ENCODE data around the gene NTMT1.

The NTMT1 gene

DNA sequence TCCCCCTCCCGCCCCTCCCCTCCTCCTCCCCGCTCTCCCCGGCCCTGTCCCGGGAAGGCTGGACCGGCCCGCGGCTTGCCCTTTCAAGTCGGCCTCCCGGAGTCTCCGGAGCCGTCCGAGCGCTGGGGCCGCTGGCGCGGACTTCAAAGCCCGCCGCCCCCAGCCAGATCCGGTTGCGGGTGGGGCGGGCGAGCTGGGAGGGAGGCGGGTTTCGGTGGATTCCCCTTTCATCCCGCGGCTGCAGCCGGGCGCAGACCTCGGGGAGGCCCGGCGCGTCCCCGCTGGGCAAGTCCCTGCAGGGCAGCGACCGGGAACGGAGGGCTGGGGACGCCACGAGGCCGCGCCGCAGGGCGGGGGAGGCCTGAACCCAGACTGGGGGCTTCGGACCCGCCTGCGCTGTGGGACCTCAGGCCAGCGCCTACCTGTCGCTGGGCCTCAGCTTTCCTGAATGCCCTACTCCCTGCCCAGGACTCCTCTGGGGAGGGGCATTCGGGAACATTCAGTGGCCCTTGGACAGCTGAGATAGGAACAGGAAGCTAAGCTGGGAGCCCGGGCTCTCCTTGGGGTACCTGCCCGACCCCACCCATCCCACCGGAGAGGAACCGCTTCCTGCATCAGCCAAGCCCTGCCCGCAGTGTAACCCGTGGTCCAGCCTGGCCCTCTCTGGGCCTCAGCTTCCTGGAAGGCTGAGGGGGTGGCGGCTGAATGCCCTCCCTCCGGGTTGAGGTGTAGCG is 28.4 kb upstream of the NTMT1 start:
- DNase-seq = no peak

DNA sequence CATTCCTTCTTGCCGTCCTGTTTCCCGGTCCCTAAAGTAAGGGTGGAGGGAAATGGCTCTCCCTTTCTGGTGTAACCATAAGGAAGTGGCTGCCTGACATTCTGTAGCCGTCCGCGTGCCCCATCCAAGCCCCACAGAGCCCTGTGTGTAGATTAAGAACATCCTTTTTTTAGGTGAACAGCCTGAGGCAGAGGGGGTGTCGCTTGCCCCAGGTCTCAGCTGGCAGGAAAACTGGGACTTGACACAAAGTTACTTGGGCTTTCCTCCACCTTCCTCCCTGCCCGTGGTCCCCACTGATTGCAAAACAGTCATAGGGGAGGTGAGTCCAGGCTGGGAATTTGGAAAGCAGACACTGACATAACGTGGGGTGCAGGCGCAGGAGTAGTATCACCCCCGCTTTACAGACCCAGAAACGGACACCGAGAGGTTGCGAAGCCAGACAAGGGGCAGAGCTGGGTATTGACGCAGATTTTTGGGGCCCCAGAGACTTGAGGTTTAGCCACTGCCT is 27.8 kb upstream of the NTMT1 start:
- no peak for DNase-seq

DNA sequence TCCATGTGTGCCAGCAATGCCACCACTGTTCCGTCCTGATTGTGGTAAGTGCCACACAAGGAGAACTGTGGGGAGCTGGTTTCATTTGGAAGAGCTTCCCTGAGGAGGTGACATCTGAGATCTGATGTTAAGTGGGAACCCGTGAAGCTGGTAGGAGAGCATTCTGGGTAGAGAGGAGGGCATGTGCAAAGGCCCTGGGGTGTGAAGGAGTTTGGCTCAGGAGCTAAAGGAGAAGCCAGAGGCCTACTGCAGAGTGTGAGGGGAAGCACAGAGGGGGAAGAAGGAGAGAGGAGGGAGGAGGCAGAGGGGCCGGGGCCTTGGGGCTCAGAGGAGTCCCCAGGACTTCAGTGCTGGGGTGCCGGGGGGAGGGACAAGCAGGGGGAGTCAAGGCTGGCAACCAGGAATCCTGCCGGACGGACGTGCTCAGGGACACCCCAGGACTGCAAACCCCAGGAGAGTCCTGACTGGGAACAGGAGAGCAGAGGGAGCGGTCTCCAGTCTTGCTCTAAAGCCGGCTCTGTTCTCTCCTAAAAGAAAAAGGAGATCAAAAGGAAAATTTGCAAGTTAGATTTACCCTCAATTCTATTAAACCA is 24.8 kb upstream of the NTMT1 start:
- no peak for DNase-seq

DNA sequence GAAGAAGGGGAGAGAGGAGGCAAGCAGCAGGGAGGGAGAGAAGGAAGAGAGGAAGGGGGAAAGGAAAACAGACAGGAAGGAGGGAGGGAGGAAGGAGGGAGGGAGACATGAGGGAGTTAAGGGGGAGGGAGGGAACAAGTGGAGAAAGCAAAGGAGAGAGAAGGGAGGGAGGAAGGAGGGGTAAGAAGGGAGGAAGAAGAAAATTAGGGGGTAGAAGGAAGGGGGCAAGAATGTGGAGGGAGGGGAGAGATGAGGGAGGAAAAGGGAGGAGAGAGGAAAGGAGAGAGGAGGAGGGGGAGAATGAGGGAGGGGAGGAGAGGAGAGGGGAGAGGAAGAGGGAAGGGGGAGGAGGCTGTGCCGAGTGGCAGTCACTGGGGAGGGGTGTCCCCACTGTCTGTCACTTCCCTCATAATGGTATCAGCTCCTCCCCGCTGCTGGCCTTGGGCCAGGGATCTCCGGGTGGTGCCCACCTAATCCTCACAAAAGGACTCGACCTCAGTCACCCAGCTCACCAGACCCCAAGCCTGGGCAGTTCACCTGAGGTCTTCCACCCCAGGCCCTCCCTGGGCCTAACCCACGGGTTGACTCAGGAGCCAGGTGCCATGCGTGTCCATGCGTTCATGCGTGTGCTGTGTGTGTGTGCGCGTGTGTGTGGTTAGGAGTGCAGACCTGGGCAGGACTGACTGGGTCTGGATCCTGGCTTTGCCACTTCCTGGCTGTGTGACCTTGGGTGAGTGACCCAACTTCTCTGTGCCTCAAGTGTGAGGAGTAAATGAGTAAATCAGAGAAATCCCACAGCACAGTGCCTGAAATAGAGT is 23.2 kb upstream of the NTMT1 start:
- no peak for DNase-seq

DNA sequence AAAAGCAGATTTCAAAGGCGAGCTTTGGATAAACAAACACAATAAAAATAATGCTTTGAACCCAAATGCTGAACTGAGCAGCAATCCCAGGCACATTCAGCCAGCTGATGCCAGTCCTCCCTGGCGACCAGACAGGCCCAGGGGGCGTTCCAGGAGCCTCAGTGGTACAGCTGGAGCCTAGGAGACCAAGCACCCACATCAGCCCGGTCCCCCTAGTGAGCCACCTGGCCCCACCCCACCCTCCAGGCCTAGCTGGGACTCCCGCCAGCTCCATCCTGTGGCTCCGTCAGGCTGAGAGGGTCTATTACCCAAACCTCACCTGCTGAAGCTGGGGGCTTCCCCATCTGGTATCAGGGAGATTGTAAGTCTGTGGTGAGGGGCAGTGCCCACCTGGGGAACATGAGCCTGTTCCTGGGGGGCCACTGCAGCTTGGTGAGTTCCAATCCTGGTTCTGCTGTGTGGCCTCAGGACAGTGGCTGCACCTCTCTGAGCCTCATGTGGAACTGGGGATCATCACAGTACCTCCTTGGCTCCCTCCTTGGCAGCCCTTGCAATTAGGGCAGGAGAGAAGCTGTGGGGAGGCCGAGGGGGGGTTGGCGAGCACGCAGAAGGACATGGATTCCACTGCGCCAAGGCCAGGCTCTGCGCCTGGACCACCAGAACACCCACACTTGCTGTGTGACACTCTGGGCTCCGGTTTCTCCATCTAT is 21.8 kb upstream of the NTMT1 start:
- no peak for DNase-seq

DNA sequence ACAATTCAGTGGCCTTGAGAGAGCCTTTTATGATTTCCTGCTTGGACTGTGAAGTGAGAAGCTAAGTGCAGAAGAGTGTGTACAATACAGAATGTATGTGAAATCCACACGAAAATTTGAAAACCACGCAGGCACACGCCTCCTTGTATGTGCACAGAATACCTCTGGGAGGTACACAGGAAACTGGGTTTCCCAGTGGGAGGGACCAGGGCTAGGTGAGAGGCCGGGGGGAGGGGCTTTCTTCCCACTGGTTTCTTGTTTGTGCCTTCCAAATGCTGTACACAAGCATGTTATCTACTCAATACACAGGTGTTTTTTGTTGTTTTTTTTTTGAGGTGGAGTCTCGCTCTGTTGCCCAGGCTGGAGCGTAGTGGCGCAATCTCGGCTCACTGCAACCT is 21.2 kb upstream of the NTMT1 start:
- DNase-seq = no peak

DNA sequence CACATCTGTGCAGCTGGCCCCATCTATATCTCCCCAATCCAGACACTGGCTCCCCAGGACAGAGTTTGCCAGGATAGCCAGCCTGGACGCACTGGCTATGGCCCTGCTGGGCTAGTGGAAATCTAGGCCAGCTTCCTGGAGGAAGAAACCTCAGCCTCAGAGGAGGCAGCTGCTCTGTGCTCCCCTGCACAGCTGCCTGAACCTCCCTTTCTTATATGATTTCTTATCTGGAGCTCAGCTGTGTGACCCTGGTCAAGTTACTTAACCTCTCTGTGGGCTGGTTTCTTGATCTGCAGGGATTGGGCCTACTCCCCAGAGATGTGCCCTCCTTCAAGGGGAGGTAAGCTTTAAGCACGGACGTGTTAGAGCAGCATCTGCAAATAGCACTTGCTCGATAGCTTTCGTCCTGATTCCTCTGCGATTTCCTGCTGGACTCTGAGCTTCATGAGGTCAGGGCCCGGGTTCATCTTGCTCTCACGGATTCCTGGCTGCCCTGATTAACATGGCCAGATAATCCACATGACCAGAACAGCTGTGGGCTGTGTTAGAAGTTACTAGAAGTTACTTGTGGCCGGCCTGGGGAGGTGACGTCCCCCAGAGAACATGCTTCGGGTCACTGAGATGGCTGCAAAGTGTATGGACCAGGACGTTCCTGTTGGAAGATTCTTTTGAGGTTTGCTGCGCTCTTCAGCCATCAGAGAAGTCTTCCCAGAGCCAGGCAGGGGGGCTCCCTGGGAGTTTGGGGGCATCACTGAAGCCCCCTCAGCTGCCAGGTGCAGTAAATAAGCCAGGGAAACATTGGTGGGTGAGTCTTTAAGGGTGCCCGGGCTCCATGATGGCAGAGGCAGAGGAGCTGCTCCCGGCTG is 19.6 kb upstream of the NTMT1 start:
- no peak for DNase-seq

DNA sequence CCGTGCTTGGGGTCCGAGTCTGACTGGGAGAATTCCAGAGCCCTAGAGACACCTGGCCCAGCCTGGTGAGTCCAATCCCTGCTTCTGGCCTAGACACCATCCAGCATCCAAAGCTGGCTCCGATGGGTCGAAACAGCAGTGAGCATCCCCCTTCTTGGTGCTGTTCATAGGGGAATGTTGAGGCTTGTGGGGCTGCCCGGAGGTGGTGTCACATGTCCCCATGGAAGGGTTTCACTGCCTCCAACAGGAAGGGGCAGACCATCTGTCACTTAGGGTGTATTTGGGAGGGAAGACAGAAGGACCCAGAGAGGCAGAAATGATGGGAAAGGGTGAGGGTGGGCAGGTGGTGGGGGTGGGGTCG is 19.0 kb upstream of the NTMT1 start:
- no peak for DNase-seq

GRCh38 chr9:129608561-129609481 is 17.1 kb upstream of the NTMT1 start:
- DNase-seq = no peak

- DNase-seq = no peak
Observed at GRCh38 chr9:129609486-129610212, 16.3 kb upstream of the NTMT1 start.

GRCh38 chr9:129610213-129610472 is 15.8 kb upstream of the NTMT1 start:
- DNase-seq = no peak

DNA sequence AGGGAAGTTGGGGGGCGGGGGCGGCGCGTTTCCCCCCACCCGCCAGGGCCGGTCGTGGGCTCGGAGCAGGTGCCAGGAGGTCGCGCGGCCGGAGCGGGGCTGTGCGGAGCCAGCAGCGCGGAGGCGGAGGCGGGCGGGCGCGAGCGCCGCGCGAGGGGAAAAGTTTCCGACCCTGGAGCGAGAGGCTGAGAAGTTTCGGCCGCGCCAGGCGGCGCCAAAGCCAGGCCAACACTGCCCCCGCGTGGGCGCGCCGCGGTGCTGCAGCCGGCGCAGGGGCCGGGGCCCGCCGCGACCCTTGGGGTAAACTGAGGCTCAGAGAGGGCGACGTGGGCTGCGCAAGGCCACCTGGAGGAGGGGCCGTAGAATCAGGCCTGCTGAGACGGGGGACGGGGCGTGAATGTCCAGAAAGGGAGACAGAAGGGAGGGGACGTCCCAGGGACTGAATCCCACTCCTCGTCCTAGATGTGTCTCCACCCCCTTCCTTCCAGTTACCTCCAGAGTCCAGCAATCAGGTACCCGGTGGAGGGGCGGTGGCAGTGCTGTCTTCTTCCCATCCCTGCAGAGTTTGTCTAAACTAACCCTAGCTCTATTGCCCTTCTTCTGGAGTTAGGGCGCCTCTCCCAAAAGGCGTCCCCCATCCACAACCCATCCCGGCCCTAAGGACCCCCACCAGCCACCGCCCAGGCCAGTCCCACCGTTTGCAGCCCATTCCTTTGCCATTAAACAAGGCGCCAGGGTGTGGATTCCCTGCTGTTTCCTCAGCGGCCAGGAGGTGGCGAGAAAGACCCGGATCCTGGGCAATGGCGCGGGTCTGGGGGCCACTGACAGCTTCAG is 15.3 kb upstream of the NTMT1 start:
- peak; percentile 25 to 34 for DNase-seq

- DNase-seq = no peak
Observed at GRCh38 chr9:129611307-129611800, 14.6 kb upstream of the NTMT1 start.

DNA sequence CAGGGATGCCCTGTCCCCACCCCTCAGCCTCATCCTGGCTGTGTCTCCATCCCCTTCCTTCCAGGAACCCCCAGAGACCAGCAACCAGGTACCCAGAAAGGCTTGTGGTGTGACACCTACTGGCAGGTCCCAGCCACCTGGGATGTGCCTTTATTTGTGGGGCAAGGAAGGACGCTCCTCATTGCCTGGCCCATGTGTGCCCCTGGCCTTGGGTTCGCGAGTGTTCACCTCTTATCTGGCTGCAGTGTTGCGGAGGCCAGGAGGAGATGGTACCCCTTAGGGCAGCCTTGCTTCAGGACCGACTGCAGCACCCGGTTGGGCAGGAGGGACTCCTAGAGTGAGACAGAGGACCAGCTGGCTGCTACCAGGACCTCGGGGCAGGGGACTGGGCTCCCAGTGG is 13.8 kb upstream of the NTMT1 start:
- DNase-seq = no peak

- no peak for DNase-seq
Observed at GRCh38 chr9:129612815-129613519, 13.0 kb upstream of the NTMT1 start.

DNA sequence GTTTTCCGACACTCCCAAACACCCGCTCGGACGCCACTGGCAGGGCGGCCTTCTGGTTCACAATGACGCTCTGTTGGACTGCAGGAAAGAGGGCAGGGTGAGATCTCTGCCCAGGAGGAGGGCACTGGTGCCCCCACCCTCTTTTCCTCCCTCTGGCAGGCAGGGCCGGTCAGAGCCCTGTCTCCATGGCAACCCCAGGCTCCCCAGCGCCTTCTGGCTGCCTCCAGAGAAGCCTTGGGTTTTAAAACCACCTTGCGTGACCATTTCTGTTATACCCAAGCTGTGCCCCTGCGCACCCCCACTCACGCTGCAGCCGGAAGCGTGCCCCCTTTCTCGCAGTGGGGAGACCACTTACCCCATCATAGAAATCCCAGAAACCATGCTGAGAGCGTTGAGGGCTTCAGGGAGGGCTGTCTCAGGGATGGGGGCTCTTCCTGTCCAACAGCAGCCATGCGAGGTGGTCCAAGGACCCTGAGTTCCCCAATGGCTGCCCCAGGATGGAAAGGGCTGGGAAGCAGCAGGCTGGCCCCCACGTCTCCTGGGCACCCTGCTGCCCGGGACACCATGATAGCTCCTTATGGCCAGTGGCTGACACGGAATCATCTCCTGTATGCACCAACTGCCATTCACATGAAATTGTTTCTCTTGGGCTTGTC is 12.3 kb upstream of the NTMT1 start:
- no peak for DNase-seq

- DNase-seq = no peak
Observed at GRCh38 chr9:129614932-129615331, 11.0 kb upstream of the NTMT1 start.

Data from AML-193 (cell line).